ENCODE data around the gene ZNF408.

The ZNF408 gene

DNA sequence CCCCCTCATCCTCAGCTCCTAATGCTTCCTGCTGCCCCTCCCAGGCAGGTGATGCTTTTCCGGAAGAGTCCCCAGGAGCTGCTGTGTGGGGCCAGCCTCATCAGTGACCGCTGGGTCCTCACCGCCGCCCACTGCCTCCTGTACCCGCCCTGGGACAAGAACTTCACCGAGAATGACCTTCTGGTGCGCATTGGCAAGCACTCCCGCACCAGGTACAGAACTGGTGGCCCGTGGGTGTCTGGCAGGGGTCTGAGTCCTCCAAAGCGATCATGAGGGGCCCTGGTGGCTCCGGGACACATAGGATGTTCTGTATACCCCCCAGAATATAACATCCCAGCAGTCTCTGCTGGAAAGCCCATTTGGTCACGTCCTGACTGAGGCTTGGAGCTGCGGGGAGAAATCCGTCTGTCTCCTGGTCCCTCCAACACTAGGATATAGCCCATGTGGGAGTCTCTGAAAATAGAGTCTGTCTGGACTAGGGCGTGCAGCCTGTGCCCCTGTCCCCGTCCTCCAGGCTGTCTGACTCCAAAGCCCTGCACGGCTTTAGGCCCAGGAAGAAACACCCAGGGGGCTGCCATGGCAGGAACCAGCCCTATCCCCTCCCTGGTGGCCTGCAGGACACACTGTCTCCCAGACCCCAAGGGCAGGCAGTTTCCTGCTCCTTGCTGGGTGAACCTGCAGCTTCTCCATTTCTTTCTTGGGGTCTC lies 27.3 kb downstream of the ZNF408 start:
- no peak for DNase-seq (ENCODE audit: low spot score)

DNA sequence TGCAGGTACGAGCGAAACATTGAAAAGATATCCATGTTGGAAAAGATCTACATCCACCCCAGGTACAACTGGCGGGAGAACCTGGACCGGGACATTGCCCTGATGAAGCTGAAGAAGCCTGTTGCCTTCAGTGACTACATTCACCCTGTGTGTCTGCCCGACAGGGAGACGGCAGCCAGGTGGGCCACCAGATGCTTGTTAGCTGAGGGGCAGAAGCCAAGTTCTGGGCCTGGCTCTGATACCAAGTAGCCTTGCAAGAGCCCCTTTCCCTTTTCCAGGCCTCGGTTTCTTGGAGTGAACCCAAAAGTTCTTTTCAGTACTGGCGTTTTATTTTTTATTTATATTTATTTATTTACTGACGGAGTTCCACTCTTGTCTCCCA lies 27.8 kb downstream of the ZNF408 start:
- DNase-seq (ENCODE audit: low spot score), result no peak

DNA sequence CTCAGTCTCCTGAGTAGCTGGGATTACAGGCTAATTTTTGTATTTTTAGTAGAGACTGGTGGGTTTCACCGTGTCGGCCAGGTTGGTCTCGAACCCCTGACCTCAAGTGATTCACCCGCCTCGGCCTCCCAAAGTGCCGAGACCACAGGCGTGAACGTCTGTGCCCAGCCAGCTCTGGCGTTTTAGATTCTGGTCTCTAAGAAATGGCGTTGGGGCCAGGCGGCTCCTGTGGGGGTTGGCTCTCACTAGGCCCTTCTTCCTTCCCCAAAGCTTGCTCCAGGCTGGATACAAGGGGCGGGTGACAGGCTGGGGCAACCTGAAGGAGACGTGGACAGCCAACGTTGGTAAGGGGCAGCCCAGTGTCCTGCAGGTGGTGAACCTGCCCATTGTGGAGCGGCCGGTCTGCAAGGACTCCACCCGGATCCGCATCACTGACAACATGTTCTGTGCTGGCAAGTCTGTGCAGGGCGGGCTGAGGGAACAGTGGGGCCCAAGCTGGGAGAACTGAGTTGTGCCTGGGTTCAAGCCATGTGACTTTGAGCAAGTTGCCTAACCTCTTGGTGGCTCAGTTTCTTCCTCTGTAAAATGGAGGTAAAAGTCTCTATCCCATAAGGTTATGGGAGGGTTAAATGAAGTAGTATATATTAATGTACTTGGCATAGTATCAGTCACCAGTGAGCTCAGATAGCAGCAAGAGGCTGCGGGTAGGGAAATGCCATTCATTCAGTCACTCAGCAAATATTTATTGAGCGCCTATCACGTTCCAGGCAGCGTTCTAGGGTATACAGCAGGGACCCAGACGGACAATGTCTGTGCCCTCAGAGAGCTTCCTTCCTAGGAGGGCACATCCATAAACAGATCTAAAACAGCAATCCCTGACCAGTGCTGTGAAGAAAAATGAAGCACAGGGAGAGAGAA lies 28.5 kb downstream of the ZNF408 start:
- no peak for DNase-seq (ENCODE audit: low spot score)

DNA sequence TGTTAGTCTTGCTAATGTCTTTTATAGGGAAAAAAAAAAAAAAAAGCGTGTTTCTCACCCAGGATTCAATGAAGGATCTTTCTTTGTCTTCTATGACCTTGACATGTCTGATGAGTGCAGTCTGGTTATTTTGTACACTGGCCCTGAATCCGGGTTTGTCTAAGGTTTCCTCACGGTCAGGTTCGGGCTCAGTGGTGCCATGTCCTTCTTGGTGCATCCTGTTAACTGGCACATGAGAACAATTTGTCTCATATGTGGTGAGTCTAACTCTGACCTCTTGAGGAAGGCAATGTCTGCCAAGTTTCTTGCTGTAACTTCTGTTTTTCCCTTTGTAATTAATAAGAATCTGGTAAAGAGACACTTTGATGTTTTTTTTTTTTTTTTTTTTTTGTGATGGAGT lies 30.7 kb downstream of the ZNF408 start:
- no peak for DNase-seq (ENCODE audit: low spot score)

DNA sequence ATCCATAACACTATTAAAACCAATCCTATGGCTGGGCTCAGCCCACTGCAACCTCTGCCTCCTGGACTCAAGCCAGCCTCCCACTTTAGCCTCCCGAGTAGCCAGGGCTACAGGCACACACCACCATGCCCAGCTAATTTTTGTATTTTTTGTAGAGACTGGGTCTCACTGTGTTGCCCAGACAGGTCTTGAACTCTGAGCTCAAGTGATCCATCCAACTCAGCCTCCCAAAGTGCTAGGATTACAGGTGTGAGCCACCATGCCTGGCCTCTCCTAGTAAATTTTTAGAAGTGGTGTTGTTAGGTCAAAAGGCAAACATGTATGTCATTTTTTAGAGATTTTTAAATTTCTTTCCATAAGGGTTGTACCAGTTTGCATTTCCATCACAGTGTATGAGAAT lies 32.4 kb downstream of the ZNF408 start:
- no peak for DNase-seq (ENCODE audit: low spot score)

DNA sequence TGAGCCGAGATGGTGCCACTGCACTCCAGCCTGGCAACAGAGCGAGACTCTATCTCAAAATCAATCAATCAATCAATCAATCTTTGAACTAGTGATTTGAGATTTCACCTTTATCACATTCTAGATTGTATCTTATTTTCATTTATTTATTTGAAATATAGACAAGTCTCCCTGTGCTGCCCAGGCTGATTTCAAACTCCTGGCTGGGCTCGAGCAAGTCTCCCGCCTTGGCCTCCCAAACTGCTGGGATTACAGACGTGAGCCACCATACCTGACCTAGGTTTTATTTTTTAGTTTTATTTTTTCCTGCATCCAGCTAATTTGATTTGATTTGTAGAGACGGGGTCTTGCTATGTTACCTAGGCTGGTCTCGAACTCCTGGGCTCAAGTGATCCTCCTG lies 35.3 kb downstream of the ZNF408 start:
- DNase-seq (ENCODE audit: low spot score), result no peak

DNA sequence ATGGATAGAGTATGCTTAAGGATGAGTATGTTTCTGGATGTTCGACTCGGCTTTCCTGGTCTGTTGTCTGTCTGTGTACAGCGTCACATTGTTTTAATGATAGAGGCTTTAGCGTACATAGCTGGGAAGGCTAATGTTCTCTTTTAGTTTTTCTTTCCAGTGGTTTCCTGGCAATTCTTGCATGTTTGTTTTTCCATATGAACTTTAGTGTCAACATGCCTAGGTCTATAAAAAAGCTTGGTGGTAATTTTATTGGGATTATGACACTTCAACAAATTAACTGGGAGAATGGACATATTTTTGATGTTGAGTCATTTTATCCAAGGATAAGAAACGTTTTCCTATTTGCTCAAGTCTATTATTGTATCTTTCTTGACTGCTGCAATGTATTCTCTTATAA lies 35.8 kb downstream of the ZNF408 start:
- DNase-seq (ENCODE audit: low spot score), result no peak

DNA sequence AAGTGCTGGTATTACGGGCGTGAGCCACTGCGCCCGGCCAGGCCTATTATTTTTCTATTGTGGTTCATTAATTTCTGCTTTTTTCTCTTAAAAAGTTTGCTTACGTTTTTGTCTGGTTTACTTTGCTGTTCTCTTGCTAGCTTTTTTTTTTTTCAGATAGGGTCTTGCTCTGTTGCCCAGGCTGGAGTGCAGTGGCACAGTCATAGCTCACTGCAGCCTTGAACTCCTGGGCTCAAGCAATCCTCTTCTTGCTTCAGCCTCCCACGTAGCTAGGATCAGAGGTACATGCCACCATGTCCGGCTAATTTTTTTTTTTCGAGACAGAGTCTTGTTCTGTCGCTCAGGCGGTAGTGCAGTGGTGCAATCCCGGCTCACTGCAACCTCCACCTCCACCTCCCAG lies 36.9 kb downstream of the ZNF408 start:
- DNase-seq (ENCODE audit: low spot score), result no peak

DNA sequence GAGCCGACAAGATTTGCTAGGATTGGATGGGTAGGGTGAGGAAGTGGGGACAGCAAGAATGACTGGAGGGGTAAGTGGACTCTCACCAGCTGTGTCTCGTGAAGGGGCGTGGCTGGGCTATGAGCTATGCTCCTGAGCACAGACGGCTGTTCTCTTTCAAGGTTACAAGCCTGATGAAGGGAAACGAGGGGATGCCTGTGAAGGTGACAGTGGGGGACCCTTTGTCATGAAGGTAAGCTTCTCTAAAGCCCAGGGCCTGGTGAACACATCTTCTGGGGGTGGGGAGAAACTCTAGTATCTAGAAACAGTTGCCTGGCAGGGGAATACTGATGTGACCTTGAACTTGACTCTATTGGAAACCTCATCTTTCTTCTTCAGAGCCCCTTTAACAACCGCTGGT lies 38.1 kb downstream of the ZNF408 start:
- DNase-seq (ENCODE audit: low spot score), result no peak

DNA sequence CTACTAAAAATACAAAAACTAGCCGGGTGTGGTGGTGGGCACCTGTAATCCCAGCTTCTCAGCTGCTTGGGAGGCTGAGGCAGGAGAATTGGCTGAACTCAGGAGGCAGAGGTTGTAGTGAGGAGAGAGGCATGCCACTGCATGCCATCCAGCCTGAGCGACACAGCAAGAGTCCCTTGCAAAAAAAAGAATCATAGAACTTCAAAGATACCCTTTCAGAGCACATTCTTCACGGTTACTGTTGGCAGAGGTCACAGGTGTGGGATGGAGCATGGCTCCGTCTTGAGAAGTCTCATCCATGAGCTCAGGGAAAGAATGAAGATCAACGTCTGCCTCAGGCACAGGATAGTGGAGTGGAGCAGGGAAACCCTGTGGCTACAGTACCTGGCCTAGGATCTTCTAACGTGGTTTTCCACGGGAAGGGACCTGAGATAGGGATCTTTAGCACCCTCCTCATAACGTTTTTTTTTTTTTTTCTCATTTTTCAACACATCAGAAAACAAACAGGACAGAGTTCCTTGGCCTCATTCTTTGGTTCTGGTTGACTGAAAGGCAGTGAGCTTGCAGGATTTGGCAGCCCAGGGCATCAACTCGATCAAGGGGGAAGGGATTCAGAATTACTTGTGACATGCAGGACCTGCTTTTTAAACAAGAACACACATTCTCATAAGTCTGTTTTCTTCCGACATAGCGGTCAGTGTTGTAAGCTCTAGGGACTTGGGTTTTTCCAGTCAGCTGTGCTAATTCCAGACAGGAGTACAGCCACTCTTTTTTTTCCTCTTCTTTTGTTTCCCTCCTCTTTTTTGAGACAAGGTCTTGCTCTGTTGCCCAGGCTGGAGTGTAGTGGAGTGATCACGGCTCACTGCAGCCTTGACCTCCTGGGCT lies 41.0 kb downstream of the ZNF408 start:
- no peak for DNase-seq (ENCODE audit: low spot score)

DNA sequence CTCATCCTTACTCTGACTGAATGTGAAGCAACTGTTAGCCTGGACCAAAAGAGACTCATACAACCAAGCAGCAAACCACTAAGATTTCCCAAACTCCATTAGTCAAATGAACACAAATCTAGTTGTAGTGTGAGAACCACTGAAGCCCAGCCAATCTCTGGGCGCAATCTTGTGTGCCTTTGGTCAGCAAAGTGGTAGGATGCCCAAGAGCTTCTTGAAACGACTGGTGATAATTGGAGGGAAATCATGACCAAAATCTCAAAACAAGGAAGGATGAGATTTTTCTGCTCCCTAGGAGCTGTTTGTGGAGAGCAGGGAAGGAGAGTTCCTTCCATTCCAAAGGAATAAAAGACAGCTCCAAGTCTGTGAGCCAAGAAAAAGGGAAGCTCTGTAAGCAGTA lies 42.2 kb downstream of the ZNF408 start:
- no peak for DNase-seq (ENCODE audit: low spot score)

DNA sequence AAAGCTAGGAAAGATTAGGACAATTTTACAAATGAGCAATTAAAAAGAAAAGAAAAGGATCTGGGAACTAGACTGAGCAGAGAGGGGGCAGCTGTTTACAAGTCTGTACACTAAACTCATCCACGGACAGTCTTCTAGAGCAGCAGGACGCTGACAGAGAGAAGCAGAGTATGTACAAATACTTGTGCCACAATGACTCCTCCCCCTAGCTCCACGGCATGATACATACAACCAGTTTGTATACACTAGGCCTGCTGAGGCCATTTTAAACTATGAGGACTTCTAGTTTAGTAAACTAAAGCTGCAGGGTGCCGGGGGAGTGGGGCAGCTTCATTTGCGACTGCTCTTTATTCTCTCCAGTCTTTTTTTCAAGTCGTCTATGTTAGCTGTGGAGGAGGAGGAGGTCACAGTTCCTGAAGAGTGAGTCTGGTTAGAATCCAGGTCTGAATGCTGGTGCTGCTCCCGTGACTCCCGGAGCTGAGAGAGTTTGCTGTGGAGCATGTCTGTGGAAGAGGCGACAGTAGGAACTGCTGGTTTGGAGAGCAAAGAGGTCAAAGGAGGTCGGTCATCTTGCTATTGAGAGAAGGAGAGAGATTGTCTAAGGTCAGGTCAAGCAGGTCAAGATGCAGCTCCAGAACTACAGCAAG lies 43.0 kb downstream of the ZNF408 start:
- DNase-seq (ENCODE audit: low spot score), result no peak

DNA sequence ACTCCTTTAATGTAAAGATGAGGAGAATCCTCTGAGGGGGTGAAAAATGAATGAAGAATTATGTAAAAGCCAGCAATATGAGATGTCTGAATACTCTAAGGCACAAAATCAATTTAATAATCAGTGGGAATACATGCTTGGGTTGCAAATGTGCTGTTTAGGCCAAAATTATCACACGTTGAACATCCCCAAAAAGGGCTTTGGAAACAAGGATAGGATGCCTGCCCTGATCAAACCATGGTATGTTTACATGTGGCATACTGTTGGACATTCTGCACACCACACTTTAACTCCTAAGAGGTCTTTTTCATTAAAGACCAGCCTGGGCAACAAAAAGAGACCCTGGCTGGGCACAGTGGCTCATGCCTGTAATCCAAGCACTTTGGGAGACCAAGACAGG lies 44.5 kb downstream of the ZNF408 start:
- DNase-seq (ENCODE audit: low spot score), result no peak

DNA sequence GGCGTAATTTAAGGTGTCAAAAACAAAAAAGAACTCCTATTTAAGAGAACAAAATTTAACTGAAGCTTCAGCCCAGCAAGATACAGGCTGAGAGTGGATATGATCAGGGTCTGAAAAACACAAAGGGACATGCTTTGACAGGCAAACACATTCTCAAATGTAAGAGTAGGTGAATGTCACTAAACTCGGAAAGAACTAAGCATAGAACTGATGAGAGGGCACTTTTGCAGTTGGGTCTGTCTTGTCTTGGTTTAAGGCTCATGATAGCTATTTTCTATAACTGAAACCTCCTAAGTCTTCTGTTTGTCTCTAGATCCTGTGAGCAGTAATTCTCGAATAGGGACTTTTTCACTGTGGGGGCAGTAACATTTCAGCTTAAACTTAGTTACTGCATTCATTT lies 45.2 kb downstream of the ZNF408 start:
- no peak for DNase-seq (ENCODE audit: low spot score)

DNA sequence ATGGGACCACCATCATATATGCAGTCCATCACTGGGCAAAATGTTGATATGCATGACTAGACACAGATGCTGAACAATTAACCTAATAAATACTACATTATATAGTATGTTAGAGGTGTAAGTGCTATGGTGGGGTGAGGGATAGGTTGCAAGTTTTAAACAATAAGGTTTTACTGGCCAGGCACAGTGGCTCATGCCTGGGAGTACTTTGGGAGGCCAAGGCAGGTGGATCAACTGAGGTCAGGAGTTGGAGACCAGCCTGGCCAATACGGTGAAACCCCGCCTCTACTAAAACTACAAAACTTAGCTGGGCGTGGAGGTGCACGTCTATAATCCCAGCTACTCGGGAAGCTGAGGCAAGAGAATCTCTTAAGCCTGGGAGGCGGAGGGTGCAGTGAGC lies 46.3 kb downstream of the ZNF408 start:
- no peak for DNase-seq (ENCODE audit: low spot score)
